ENCODE data around the gene SMIM36.

The SMIM36 gene

DNA sequence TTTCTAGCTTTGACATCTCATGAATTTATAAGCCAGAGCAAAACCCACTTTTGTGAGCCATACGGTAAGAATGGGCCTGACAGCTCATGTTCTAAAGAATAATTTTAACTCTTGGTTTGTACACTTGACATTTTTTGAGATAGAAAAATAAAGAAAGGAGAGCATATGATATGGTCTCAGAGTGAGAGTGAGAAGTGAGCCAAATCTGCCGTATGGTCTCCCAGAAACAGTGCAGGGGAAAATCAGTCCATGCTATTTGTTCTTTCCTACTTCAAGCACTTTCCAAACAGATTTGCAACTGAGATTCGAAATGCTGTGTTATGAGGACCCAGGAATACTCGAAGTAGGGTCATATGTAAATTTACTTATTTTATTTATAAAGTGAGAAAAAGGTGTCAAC, 20.9 kb downstream of the SMIM36 start:
- Histone ChIP-seq H3K4me2 (ENCODE audit: low read depth, low read length) (no peak overlapping the region), H4K20me1 (ENCODE audit: insufficient read depth, low read length) (no peaks in the 10 kb centered on the region), H3K9me2 (replicated peaks; ENCODE audit: insufficient read depth, low read length) (no peaks in the 10 kb centered on the region), H3K4me3 (ENCODE audit: low read length) (no peak overlapping the region), H3F3A (ENCODE audit: insufficient read depth, low read length) (no peaks in the 10 kb centered on the region), H3K9ac (ENCODE audit: low read length) (no peak overlapping the region), H3K79me2 (ENCODE audit: low read length) (no peaks in the 10 kb centered on the region), H3K27me3 (replicated peaks; ENCODE audit: insufficient read depth, low read length) (no peaks in the 10 kb centered on the region), H3K27ac (ENCODE audit: low read length) (no peak overlapping the region), H3K4me1 (ENCODE audit: low read length) (no peaks in the 10 kb centered on the region), H2AFZ (ENCODE audit: low read length) (no peak overlapping the region), H3K9me3 (replicated peaks; ENCODE audit: insufficient read depth, low read length) (no peaks in the 10 kb centered on the region), H3K36me3 (replicated peaks; ENCODE audit: insufficient read depth, low read length) (no peaks in the 10 kb centered on the region)
- TF ChIP-seq EZH2phosphoT487 (IDR thresholded peaks at IDR 0.05; ENCODE audit: low read length) (no peak), EZH2 (optimal IDR thresholded peaks at IDR 0.05; ENCODE audit: low read depth, low read length) (no peak), CTCF (IDR thresholded peaks at IDR 0.05; ENCODE audit: low read length) (no peak)
- DNase-seq = no peak

DNA sequence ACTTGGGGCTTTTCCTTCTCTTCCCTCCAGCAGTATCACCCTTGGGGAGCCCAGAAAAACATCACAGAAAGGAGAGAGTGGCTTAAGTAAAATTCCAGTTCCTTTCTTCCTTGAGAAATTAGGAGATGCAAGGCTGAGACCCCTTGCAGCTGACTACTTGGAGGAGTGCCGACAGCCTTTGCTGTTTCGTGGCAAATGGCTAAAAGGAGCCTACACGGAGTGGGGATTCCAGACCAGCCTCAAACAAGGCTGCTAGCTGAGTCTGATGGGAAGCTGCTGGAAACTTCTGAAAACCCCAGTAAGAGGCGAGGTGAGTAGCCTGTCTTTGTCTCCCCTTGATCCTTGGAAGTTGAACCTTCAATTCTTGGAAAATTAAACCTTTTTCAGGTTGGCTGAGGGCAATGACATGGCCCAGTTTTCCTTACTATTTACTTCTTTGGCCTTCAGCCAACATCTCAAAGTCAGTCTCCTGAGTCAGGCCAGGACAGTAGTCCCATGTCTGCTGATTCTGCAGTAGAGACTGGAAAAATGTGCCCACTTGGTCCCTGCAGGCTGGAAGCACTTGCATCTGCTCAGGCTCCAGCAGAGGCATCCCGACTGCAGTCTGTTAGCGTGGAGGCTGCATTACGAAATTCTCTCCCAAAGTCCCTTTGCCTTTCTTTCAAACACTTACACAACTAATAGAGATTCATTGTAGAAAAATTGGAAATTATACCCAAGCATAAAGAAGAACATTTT, 23.4 kb downstream of the SMIM36 start:
- Histone ChIP-seq H3K36me3 (replicated peaks; ENCODE audit: insufficient read depth, low read length) (no peaks in the 10 kb centered on the region), H3K9me3 (replicated peaks; ENCODE audit: insufficient read depth, low read length) (no peaks in the 10 kb centered on the region), H3K4me3 (ENCODE audit: low read length) (no peak overlapping the region), H4K20me1 (ENCODE audit: insufficient read depth, low read length) (no peaks in the 10 kb centered on the region), H3K4me2 (ENCODE audit: low read depth, low read length) (no peak overlapping the region), H3K27ac (ENCODE audit: low read length) (no peak overlapping the region), H2AFZ (ENCODE audit: low read length) (no peak overlapping the region), H3F3A (ENCODE audit: insufficient read depth, low read length) (no peaks in the 10 kb centered on the region), H3K9me2 (replicated peaks; ENCODE audit: insufficient read depth, low read length) (no peaks in the 10 kb centered on the region), H3K27me3 (replicated peaks; ENCODE audit: insufficient read depth, low read length) (no peaks in the 10 kb centered on the region), H3K4me1 (ENCODE audit: low read length) (no peaks in the 10 kb centered on the region), H3K79me2 (ENCODE audit: low read length) (no peaks in the 10 kb centered on the region), H3K9ac (ENCODE audit: low read length) (no peak overlapping the region)
- TF ChIP-seq EZH2phosphoT487 (IDR thresholded peaks at IDR 0.05; ENCODE audit: low read length) (no peak), EZH2 (optimal IDR thresholded peaks at IDR 0.05; ENCODE audit: low read depth, low read length) (no peak), CTCF (IDR thresholded peaks at IDR 0.05; ENCODE audit: low read length) (no peak)
- DNase-seq = no peak

DNA sequence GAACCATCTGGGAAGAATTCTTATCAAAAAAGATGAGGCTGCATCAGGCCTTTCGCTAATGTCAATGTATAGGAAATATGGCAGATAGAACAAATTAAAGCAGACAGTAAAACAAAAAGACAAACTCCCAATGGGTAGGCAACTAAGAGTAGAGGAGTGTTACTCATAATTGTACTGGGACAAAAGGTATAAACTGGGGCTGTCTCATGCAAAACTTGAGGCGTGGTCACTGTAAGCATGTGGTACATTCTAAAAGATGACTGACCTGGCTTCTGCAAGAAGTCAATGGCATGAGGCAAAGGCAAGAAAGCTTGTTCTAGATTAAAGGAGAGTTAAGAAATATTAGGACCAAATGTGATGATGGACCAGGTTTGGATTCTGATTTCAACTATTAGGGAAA, 26.7 kb downstream of the SMIM36 start:
- H2AFZ ChIP-seq (ENCODE audit: low read length) = no peak overlapping the region
- no peaks in the 10 kb centered on the region for H3K36me3 ChIP-seq (replicated peaks; ENCODE audit: insufficient read depth, low read length)
- H3K4me3 ChIP-seq (ENCODE audit: low read length) = no peak overlapping the region
- no peak overlapping the region for H3K9ac ChIP-seq (ENCODE audit: low read length)
- H3K9me2 ChIP-seq (replicated peaks; ENCODE audit: insufficient read depth, low read length) = no peaks in the 10 kb centered on the region
- no peaks in the 10 kb centered on the region for H3K4me1 ChIP-seq (ENCODE audit: low read length)
- no peak for DNase-seq
- H4K20me1 ChIP-seq (ENCODE audit: insufficient read depth, low read length) = no peaks in the 10 kb centered on the region
- H3K27ac ChIP-seq (ENCODE audit: low read length) = no peak overlapping the region
- no peak overlapping the region for H3K4me2 ChIP-seq (ENCODE audit: low read depth, low read length)
- no peaks in the 10 kb centered on the region for H3K79me2 ChIP-seq (ENCODE audit: low read length)
- no peaks in the 10 kb centered on the region for H3K9me3 ChIP-seq (replicated peaks; ENCODE audit: insufficient read depth, low read length)
- no peaks in the 10 kb centered on the region for H3K27me3 ChIP-seq (replicated peaks; ENCODE audit: insufficient read depth, low read length)
- TF ChIP-seq EZH2 (optimal IDR thresholded peaks at IDR 0.05; ENCODE audit: low read depth, low read length) (no peak), EZH2phosphoT487 (IDR thresholded peaks at IDR 0.05; ENCODE audit: low read length) (no peak), CTCF (IDR thresholded peaks at IDR 0.05; ENCODE audit: low read length) (no peak)
- no peaks in the 10 kb centered on the region for H3F3A ChIP-seq (ENCODE audit: insufficient read depth, low read length)
